Uterus (tissue), 4 donors: ENCODE data around the gene NHS. TPM values are rescaled to one million over a fixed set of nuclear protein-coding genes. Genes with fewer than 3 reads are reported as not detected.

Experiments
- DNase-seq, 2 donors: peaks; one replicate each; pipeline ENCODE4 v3.0.0-alpha.2; 2019 to 2020
- H3K27ac ChIP-seq, 2 donors: fragments of 200-600 bp; sonication (generic); 1 replicate in 1 of 2; 2 replicates in 1 of 2; pipeline ENCODE4 v1.5.1; 2016 to 2018
- H3K27me3 ChIP-seq, 2 donors: fragments of 200-600 bp; sonication (generic); one replicate each; pipeline ENCODE4 v1.5.1; 2018 to 2019; ENCODE audit warnings: control low read depth in 1 of 2
- H3K36me3 ChIP-seq, 2 donors: fragments of 200-600 bp; sonication (generic); one replicate each; pipeline ENCODE4 v1.5.1; 2019; ENCODE audit warnings: control low read depth in 1 of 2
- H3K4me1 ChIP-seq, 2 donors: fragments of 200-600 bp; sonication (generic); one replicate each; pipeline ENCODE4 v1.5.1; 2018 to 2019; ENCODE audit warnings: control low read depth in 1 of 2
- H3K4me3 ChIP-seq, 2 donors: fragments of 200-600 bp; sonication (generic); 1 replicate in 1 of 2; 2 replicates in 1 of 2; pipeline ENCODE4 v1.5.1; 2018 to 2019; ENCODE audit warnings: mild to moderate bottlenecking in 1 of 2
- H3K9me3 ChIP-seq, 2 donors: fragments of 200-600 bp; sonication (generic); one replicate each; pipeline ENCODE4 v1.5.1; 2019; ENCODE audit warnings: control low read depth in 1 of 2
- CTCF ChIP-seq, 4 experiments: fragments of 200-600 bp in 2 of 4; fragments of 450-650 bp in 2 of 4; sonication (generic) in 2 of 4; IDR thresholded peaks; one replicate each; pipeline ENCODE4 v1.5.1; 2016 to 2019; ENCODE audit warnings: antibody characterized with exemption in 4 of 4, mild to moderate bottlenecking in 2 of 4, moderate library complexity in 1 of 4
- POLR2A ChIP-seq, 2 donors: fragments of 450-650 bp; IDR thresholded peaks; one replicate each; pipeline ENCODE4 v1.6.1; 2016; ENCODE audit warnings: antibody characterized with exemption in 2 of 2, mild to moderate bottlenecking in 1 of 2, moderate library complexity in 1 of 2
- intact Hi-C: fragments of 100-400 bp; cut with DNase I; formaldehyde crosslinking; loops from one replicate; pipeline ENCODE4 v1.15.1; 2023; ENCODE audit warnings: low total_unique reads
- total RNA-seq, 4 donors: library from RNA; depleted of rRNA in 3 of 4; stranded (reverse); fragments of >200 nt in 3 of 4; gene quantifications; one replicate each; pipeline versions ENCODE4 v1.1.0 to v1.2.4, GENCODE V29; 2014 to 2023
- donor health status: DM: yes; HTN: yes; CAD: no.

NHS gene
- total RNA-seq, 4 donors from 2014 or later, result 3.5 to 14.3 (median 9.5) TPM

- H3K36me3 ChIP-seq, result no peaks in the 10 kb centered on the region
- no peaks in the 10 kb centered on the region for H3K4me1 ChIP-seq
- no peak for DNase-seq
- no peak for TF ChIP-seq CTCF (IDR thresholded peaks at IDR 0.05)
- no peak for TF ChIP-seq POLR2A (IDR thresholded peaks at IDR 0.05)
- H3K9me3 ChIP-seq, result no peaks in the 10 kb centered on the region
- no peaks in the 10 kb centered on the region for H3K27me3 ChIP-seq
- intact Hi-C loops, result no loop called here
- H3K27ac ChIP-seq, result no peak overlapping the region
- H3K4me3 ChIP-seq, result no peak overlapping the region
Observed at GRCh38 chrX:17634542-17635207, 259.7 kb downstream of the NHS start.

GRCh38 chrX:17635231-17635630 lies 260.2 kb downstream of the NHS start:
- no peaks in the 10 kb centered on the region for H3K9me3 ChIP-seq
- no peaks in the 10 kb centered on the region for H3K27me3 ChIP-seq
- intact Hi-C loops, result no loop called here
- no peak for DNase-seq
- H3K36me3 ChIP-seq, result no peaks in the 10 kb centered on the region
- no peaks in the 10 kb centered on the region for H3K4me1 ChIP-seq
- H3K4me3 ChIP-seq, result no peak overlapping the region
- no peak overlapping the region for H3K27ac ChIP-seq
- TF ChIP-seq CTCF (IDR thresholded peaks at IDR 0.05) (no peak), POLR2A (IDR thresholded peaks at IDR 0.05) (no peak)

- H3K36me3 ChIP-seq, result no peaks in the 10 kb centered on the region
- DNase-seq, result no peak
- no peaks in the 10 kb centered on the region for H3K9me3 ChIP-seq
- H3K4me3 ChIP-seq, result no peak overlapping the region
- no peak overlapping the region for H3K27ac ChIP-seq
- no peaks in the 10 kb centered on the region for H3K4me1 ChIP-seq
- no peak for TF ChIP-seq POLR2A (IDR thresholded peaks at IDR 0.05)
- no peak for TF ChIP-seq CTCF (IDR thresholded peaks at IDR 0.05)
- intact Hi-C loops, result no loop called here
- H3K27me3 ChIP-seq, result no peaks in the 10 kb centered on the region
Observed at GRCh38 chrX:17637235-17637634, 262.2 kb downstream of the NHS start.

- intact Hi-C loops, result no loop called here
- no peak overlapping the region for H3K27ac ChIP-seq
- H3K4me1 ChIP-seq, result no peaks in the 10 kb centered on the region
- no peak overlapping the region for H3K4me3 ChIP-seq
- TF ChIP-seq POLR2A (IDR thresholded peaks at IDR 0.05), result no peak
- no peak for TF ChIP-seq CTCF (IDR thresholded peaks at IDR 0.05)
- H3K36me3 ChIP-seq, result no peaks in the 10 kb centered on the region
- no peak for DNase-seq
- H3K27me3 ChIP-seq, result no peaks in the 10 kb centered on the region
- no peaks in the 10 kb centered on the region for H3K9me3 ChIP-seq
Observed at GRCh38 chrX:17638731-17639130, 263.7 kb downstream of the NHS start.

- Histone ChIP-seq H3K27me3 (no peaks in the 10 kb centered on the region), H3K4me1 (no peaks in the 10 kb centered on the region), H3K36me3 (no peaks in the 10 kb centered on the region), H3K27ac (no peak overlapping the region), H3K9me3 (no peaks in the 10 kb centered on the region), H3K4me3 (no peak overlapping the region)
- no peak for DNase-seq
- intact Hi-C loops, result no loop called here
- TF ChIP-seq POLR2A (IDR thresholded peaks at IDR 0.05) (no peak), CTCF (IDR thresholded peaks at IDR 0.05) (no peak)
Observed at GRCh38 chrX:17642891-17643290, 267.9 kb downstream of the NHS start.
